GM19468 (cell line): ENCODE data around the gene CWF19L1.
"Not testable (repeated sequence)": the region's sequence is repeated elsewhere in the genome, so short reads cannot be mapped to it uniquely, and the experiment has no call there.

Experiments used
- ATAC-seq: cut with Tn5 transposase; IDR thresholded peaks from one replicate; pipeline ENCODE4 v1.9.1; 2021; ENCODE audit warnings: mild to moderate bottlenecking, moderate library complexity, moderate number of reproducible peaks; ENCODE audit not compliant: unreplicated experiment; ENCODE audit errors: extremely low read depth

The CWF19L1 gene

GRCh38 chr10:100267239-100268104 is at the start of gene CWF19L1:
Gene CWF19L1, minus strand, starts transcription at chr10:100267638. Its CDS starts 45 bp downstream, at chr10:100267593.
- ATAC-seq, result peak; percentile 62

- ATAC-seq, result no peak
Observed at GRCh38 chr10:100315615-100316014, 48.2 kb upstream of the CWF19L1 start.

- ATAC-seq, result no peak
Observed at GRCh38 chr10:100311298-100311697, 43.9 kb upstream of the CWF19L1 start.

- ATAC-seq, result no peak
Observed at GRCh38 chr10:100307684-100308083, 40.2 kb upstream of the CWF19L1 start.

GRCh38 chr10:100306861-100307260 is 39.4 kb upstream of the CWF19L1 start:
- no peak for ATAC-seq

GRCh38 chr10:100304414-100304813 is 37.0 kb upstream of the CWF19L1 start:
- ATAC-seq, result no peak

GRCh38 chr10:100303724-100304319 is 36.4 kb upstream of the CWF19L1 start:
- ATAC-seq, result no peak

- ATAC-seq, result not testable (repeated sequence)
Observed at GRCh38 chr10:100301123-100301522, 33.7 kb upstream of the CWF19L1 start.

GRCh38 chr10:100297242-100297641 is 29.8 kb upstream of the CWF19L1 start:
- no peak for ATAC-seq

- ATAC-seq, result no peak
Observed at GRCh38 chr10:100293066-100293465, 25.6 kb upstream of the CWF19L1 start.

GRCh38 chr10:100292300-100292699 is 24.9 kb upstream of the CWF19L1 start:
- ATAC-seq, result not testable (repeated sequence)

- no peak for ATAC-seq
Observed at GRCh38 chr10:100291356-100291755, 23.9 kb upstream of the CWF19L1 start.

- no peak for ATAC-seq
Observed at GRCh38 chr10:100289641-100290040, 22.2 kb upstream of the CWF19L1 start.

GRCh38 chr10:100288196-100288595 is 20.8 kb upstream of the CWF19L1 start:
- ATAC-seq, result no peak

GRCh38 chr10:100287756-100288155 is 20.3 kb upstream of the CWF19L1 start:
- ATAC-seq, result no peak

GRCh38 chr10:100286051-100287033 is 18.9 kb upstream of the CWF19L1 start, which contains the start of gene BLOC1S2:
Gene BLOC1S2, minus strand, starts transcription at chr10:100286680. Its CDS starts 21 bp downstream, at chr10:100286659.
- no peak for ATAC-seq

GRCh38 chr10:100285326-100285725 is 17.9 kb upstream of the CWF19L1 start:
- not testable (repeated sequence) for ATAC-seq

GRCh38 chr10:100282907-100283306 is 15.5 kb upstream of the CWF19L1 start:
- no peak for ATAC-seq

GRCh38 chr10:100276971-100277370 is 9.5 kb upstream of the CWF19L1 start:
- ATAC-seq, result not testable (repeated sequence)

- no peak for ATAC-seq
Observed at GRCh38 chr10:100265821-100266485, 1.5 kb downstream of the CWF19L1 start.
